VCaP (cell line): ENCODE measurements around the gene CECR2.

Experiments used
- H3K27ac ChIP-seq: fragments of 450-650 bp; 2 replicates; pipeline ENCODE4 v1.5.1; 2017
- CTCF ChIP-seq: fragments of 450-650 bp; conservative IDR thresholded peaks from 2 replicates; pipeline ENCODE4 v1.5.1; 2017; ENCODE audit warnings: mild to moderate bottlenecking, moderate library complexity

Gene CECR2

DNA sequence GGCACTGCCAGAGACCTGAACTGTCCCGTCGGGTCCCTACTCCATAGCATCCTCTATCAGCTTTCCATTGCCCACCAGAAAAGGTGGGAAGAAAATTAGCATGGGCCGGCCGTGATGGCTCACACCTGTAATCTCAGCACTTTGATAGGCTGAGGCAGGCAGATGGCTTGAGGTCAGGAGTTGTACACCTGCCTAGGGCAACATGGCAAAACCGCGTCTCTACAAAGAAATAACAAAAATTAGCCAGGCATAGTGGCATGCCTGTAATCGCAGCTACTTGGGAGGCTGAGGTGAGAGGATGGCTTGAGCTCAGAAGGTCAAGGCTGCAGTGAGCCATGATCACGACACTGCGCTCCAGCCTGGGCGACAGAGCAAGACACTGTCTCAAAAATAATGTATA lies 197.5 kb downstream of the CECR2 start:
- no peak for TF ChIP-seq CTCF
- H3K27ac ChIP-seq: no peak overlapping the region

- TF ChIP-seq CTCF: no peak
- H3K27ac ChIP-seq: peak overlapping the region; percentile 89
Observed at GRCh38 chr22:17569971-17570511, 200.8 kb downstream of the CECR2 start.

DNA sequence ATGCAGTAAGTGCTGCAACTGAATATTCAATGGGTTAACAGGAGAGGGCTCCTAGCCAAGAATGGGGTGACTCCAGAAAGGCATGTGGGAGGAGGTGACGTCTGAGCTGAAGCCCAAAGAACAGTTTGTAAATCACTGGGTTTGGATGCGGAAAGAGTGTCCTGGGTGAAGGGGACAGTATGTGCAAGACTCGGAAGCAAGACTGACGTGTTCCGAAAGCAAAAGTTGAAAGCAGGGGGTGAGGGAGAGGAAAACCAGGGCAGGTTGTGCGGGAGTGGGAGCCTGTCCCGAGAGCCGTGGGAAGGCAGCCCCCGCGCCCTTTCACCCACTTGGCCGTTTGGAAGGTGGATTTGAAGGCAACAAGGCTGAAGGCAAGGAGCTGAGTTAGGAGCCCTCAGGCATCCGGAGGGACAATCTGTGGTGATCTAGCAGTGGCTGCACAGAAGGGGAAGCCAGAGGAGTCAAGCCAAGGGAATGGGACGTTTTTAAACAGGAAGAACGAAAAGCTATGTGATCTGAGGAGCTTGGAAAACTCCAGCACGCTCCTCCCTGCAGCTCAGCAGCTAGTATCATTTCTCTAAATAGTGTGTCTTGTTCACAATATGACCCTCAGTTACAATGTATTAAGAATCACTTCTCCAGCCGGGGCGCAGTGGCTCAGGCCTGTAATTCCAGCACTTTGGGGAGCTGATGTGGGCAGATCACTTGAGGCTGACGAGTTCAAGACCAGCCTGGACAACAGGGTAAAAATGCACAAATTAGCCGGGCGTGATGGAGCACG lies 201.8 kb downstream of the CECR2 start:
- H3K27ac ChIP-seq: peak overlapping the region; percentile 89; the same call in 1 of the 2 replicates
- no peak for TF ChIP-seq CTCF

GRCh38 chr22:17575151-17575550 lies 205.9 kb downstream of the CECR2 start:
- no peak overlapping the region for H3K27ac ChIP-seq
- TF ChIP-seq CTCF: no peak

DNA sequence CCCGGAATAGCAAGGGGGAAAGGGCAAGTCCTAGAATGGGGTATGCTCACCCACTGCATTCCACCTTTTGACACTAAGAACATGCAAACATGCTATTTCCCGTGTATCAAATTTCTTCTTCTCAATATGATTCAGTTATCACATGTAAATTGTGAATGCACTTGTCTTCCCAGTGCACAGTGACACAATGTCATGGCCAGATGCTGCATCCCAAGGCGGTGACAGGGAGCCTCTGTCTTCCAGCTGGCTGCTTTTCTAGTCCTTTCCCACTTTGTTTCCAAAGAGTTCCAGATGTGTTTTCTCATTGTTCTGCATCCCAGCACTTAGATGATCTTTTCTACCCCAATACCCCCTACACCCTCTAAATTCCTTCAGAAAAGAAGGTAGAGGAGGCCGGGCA lies 206.4 kb downstream of the CECR2 start:
- no peak for TF ChIP-seq CTCF
- no peak overlapping the region for H3K27ac ChIP-seq

DNA sequence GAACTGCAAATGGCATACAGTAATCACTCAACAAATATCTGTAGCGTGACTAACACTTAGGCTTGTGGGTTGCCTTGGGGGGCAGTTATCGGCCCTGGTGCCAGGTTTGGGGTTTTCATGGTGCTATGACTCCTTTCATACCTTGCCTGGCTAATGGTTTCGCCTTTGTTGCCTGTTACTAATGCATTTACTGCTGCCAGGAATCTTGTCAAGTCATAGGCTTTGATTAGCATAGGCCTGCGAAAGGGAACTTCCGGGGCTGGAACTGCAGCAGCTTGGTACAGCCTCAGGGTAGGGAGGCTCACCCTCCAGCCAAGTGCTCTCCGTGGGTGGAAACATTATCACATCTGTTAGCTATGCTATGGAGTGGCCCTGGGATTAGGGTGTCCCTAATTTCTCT lies 207.2 kb downstream of the CECR2 start:
- no peak for TF ChIP-seq CTCF
- no peak overlapping the region for H3K27ac ChIP-seq

GRCh38 chr22:17578136-17578754 lies 209.0 kb downstream of the CECR2 start:
- H3K27ac ChIP-seq: peak overlapping the region; percentile 66
- TF ChIP-seq CTCF: no peak
